Measurements from ENCODE around the gene EMP3.

DNA sequence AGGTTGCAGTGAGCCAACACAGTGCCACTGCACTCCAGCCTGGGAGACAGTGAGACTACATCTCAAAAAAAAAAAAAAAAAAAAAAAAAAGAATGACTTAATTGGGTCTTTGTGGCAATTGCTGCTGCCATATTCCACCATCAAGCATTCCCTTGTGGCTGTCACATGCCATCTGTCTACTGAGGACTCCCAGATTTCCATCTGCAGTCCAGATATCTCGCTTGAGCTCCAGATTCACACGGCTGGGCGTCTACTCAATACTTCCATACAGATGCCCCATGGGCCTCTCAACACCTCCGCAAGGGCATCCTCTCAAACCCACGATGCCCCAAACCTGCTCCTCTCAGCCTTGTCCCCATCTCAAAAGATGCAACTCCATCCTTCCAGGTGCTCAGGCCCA, 25.5 kb downstream of the EMP3 start:
- no peak for TF ChIP-seq POLR2A (IDR thresholded peaks at IDR 0.05)
- TF ChIP-seq, protein P1, sequence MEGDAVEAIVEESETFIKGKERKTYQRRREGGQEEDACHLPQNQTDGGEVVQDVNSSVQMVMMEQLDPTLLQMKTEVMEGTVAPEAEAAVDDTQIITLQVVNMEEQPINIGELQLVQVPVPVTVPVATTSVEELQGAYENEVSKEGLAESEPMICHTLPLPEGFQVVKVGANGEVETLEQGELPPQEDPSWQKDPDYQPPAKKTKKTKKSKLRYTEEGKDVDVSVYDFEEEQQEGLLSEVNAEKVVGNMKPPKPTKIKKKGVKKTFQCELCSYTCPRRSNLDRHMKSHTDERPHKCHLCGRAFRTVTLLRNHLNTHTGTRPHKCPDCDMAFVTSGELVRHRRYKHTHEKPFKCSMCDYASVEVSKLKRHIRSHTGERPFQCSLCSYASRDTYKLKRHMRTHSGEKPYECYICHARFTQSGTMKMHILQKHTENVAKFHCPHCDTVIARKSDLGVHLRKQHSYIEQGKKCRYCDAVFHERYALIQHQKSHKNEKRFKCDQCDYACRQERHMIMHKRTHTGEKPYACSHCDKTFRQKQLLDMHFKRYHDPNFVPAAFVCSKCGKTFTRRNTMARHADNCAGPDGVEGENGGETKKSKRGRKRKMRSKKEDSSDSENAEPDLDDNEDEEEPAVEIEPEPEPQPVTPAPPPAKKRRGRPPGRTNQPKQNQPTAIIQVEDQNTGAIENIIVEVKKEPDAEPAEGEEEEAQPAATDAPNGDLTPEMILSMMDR (IDR thresholded peaks at IDR 0.05) = no peak
